Heart left ventricle (tissue), 16 donors: Measurements from ENCODE around the gene CFAP46. TPM values are rescaled to one million over a fixed set of nuclear protein-coding genes. Genes with fewer than 3 reads are reported as not detected.

Experiments used
- ATAC-seq, 4 donors: fragments of 200-7000 bp; cut with Tn5 transposase; one replicate each; pipeline ENCODE4 v1.9.1; 2020 to 2022; ENCODE audit warnings: moderate library complexity in 4 of 4, mild to moderate bottlenecking in 3 of 4, moderate number of reproducible peaks in 1 of 4
- DNase-seq, 5 donors: peaks; one replicate each; pipeline ENCODE4 v3.0.0-alpha.2; 2020
- H3K27ac ChIP-seq, 12 donors: fragments of 200-600 bp; sonication (generic) in 4 of 12; one replicate each; pipeline versions ENCODE4 v1.5.0 to v1.8.0; 2016 to 2022; ENCODE audit warnings: mild to moderate bottlenecking in 2 of 12
- H3K27me3 ChIP-seq, 9 donors: fragments of 200-600 bp; sonication (generic) in 2 of 9; one replicate each; pipeline versions ENCODE4 v1.5.1 to v1.8.0; 2016 to 2022; ENCODE audit warnings: mild to moderate bottlenecking in 3 of 9
- H3K36me3 ChIP-seq, 9 donors: fragments of 200-600 bp; sonication (generic) in 2 of 9; one replicate each; pipeline versions ENCODE4 v1.5.0 to v1.8.0; 2018 to 2022; ENCODE audit warnings: mild to moderate bottlenecking in 2 of 9
- H3K4me1 ChIP-seq, 12 donors: fragments of 200-600 bp; sonication (generic) in 4 of 12; one replicate each; pipeline versions ENCODE4 v1.5.0 to v1.8.0; 2016 to 2022; ENCODE audit warnings: mild to moderate bottlenecking in 3 of 12
- H3K4me3 ChIP-seq, 12 donors: fragments of 200-600 bp; sonication (generic) in 4 of 12; one replicate each; pipeline versions ENCODE4 v1.5.0 to v1.8.0; 2017 to 2022; ENCODE audit warnings: mild to moderate bottlenecking in 9 of 12, moderate library complexity in 4 of 12
- H3K9me3 ChIP-seq, 12 donors: fragments of 200-600 bp; sonication (generic) in 4 of 12; one replicate each; pipeline versions ENCODE4 v1.5.0 to v1.8.0; 2016 to 2022; ENCODE audit warnings: mild to moderate bottlenecking in 1 of 12
- CTCF ChIP-seq, 12 donors: fragments of 200-600 bp; sonication (generic) in 4 of 12; IDR thresholded peaks; one replicate each; pipeline versions ENCODE4 v1.5.0 to v1.8.0; 2018 to 2022; ENCODE audit warnings: antibody characterized with exemption in 12 of 12, mild to moderate bottlenecking in 5 of 12
- POLR2A ChIP-seq, 2 donors: fragments of 450-650 bp; IDR thresholded peaks; one replicate each; pipeline ENCODE4 v1.6.1; 2017; ENCODE audit warnings: antibody characterized with exemption in 2 of 2, mild to moderate bottlenecking in 2 of 2, moderate library complexity in 2 of 2
- WGBS, 4 donors: extraction: QIAGEN DNeasy Blood & Tissue Kit in 2 of 4; methylation state at CpG; one replicate each; pipeline versions ENCODE4 v1.1.5 to v1.1.7; 2013 to 2018; 5-methylcytosine and 5-hydroxymethylcytosine counted together
- intact Hi-C, 10 donors: fragments of 100-400 bp; cut with DNase I; formaldehyde crosslinking; loops; one replicate each; pipeline versions ENCODE4 v1.11.1 to v1.14.2; 2022
- polyA plus RNA-seq, 2 donors: library from polyadenylated mRNA; stranded (reverse); fragments of 200-250 nt; gene quantifications; one replicate each; pipeline ENCODE4 v1.2.3, GENCODE V29; 2013
- total RNA-seq, 9 donors: library from RNA; depleted of rRNA in 2 of 9; stranded (reverse); fragments of >200 nt in 2 of 9; fragmentation: NEBNext Ultra II Directional in 3 of 9; extraction: Animal tissue kit (Norgen Biotek cat#: 25700) in 3 of 9; gene quantifications; one replicate each; pipeline versions ENCODE4 v1.1.0 to v1.2.4, GENCODE V29; 2016 to 2023
- donor health status: ischemic (EF 13 %, LVEDD 7.1; RV severe dilation, severe dysfunction).
- donor health status: healthy with polysubstance abuse.
- donor health status: DM: no; HTN: yes; CAD: no.
- donor health status: DM: no; HTN: no; CAD: no.
- donor health status: ischemic (EF 25% LVEDD 6.9; RV normal size, moderate dysfunction).
- donor health status: ischemic (EF 25% LVEDD 5.7; RV mildly dilated, moderate dysfunction).
- donor health status: healthy.
- donor health status: DM: yes; HTN: yes; CAD: no.
- donor health status: ischemic (EF 35%, LVEDD 5.7; RV mildly dilated, moderate dysfunction).
- donor health status: nonischemic (EF 11% LVEDD 7.7; RV severe dilation, severe dysfunction).
- donor health status: DM: yes; HTN: yes; CAD: no.
- donor health status: PGD.
- donor health status: ischemic (EF 29% LVEDD 5.4; RV normal size, mild dysfunction).
- donor health status: nonischemic (EF 23%, LVEDD 6.1; RV moderate dilation, normal function).

Gene CFAP46
- total and polyA plus RNA-seq, 11 donors: 0.61 to 1.8 (median 0.95) TPM

GRCh38 chr10:132963430-132963960 lies 21.1 kb upstream of the CFAP46 start:
- Histone ChIP-seq H3K27me3 (peaks cover 0 to 29% (median 0%) of the 10 kb centered on the region in 9 donors), H3K4me1 (peaks cover 0 to 46% (median 6%) of the 10 kb centered on the region in 12 donors), H3K27ac (no peak overlapping the region), H3K9me3 (no peaks in the 10 kb centered on the region), H3K36me3 (no peaks in the 10 kb centered on the region), H3K4me3 (no peak overlapping the region)
- 93 to 96% (median 94%) methylated on average over 14 of the region's 14 CpGs for WGBS, 4 donors
- no peak for ATAC-seq
- no peak for DNase-seq
- intact Hi-C loops: no loop called here
- TF ChIP-seq CTCF (IDR thresholded peaks at IDR 0.05) (no peak), POLR2A (IDR thresholded peaks at IDR 0.05) (no peak)

- Histone ChIP-seq H3K27me3 (peaks cover 0 to 36% (median 0%) of the 10 kb centered on the region in 9 donors), H3K4me1 (peaks cover 0 to 51% (median 6%) of the 10 kb centered on the region in 12 donors), H3K4me3 (peak overlapping the region; percentile 12 to 77 (median 62)), H3K9me3 (no peaks in the 10 kb centered on the region), H3K36me3 (no peaks in the 10 kb centered on the region), H3K27ac (peak overlapping the region in 5 of 12 donors; percentile 11 to 86 (median 54))
- 54 to 59% (median 56%) methylated on average over 11 of the region's 11 CpGs for WGBS, 4 donors
- intact Hi-C loops: no loop called here
- TF ChIP-seq CTCF (IDR thresholded peaks at IDR 0.05) (no peak), POLR2A (IDR thresholded peaks at IDR 0.05) (no peak)
- no peak for ATAC-seq
- no peak for DNase-seq
These were observed 20.5 kb upstream of the CFAP46 start for GRCh38 chr10:132962623-132963429.

- H3K4me3 ChIP-seq: peak overlapping the region; percentile 12 to 77 (median 62)
- 10 to 20% (median 13%) methylated on average over 40 to 41 of the region's 41 CpGs for WGBS, 4 donors
- H3K27me3 ChIP-seq: peaks cover 0 to 38% (median 0%) of the 10 kb centered on the region in 9 donors
- H3K27ac ChIP-seq: peak overlapping the region in 5 of 12 donors; percentile 11 to 86 (median 54)
- no peaks in the 10 kb centered on the region for H3K36me3 ChIP-seq
- H3K9me3 ChIP-seq: no peaks in the 10 kb centered on the region
- peak; percentile 44 to 79 (median 66) for ATAC-seq
- TF ChIP-seq POLR2A (IDR thresholded peaks at IDR 0.05) (no peak), CTCF (IDR thresholded peaks at IDR 0.05) (peak in 1 of 12 donors; percentile 16)
- peaks cover 0 to 47% (median 6%) of the 10 kb centered on the region in 12 donors for H3K4me1 ChIP-seq
- intact Hi-C loops: no loop called here
- peak; percentile 49 to 79 (median 71) for DNase-seq
These were observed 19.6 kb upstream of the CFAP46 start for GRCh38 chr10:132961787-132962622.
